ENCODE results near the gene MCM3. TPM values are rescaled to one million over a fixed set of nuclear protein-coding genes. Genes with fewer than 3 reads are reported as not detected.

Gene MCM3
- total RNA-seq, 4 donors from 2014 or later, result 17.8 to 33.6 (median 25.3) TPM

- 61 to 67% methylated on average over 4 of the region's 4 CpGs for WGBS, 2 donors
- H3K4me3 ChIP-seq (ENCODE audit: low read depth, poor library complexity, severe bottlenecking), result no peak overlapping the region
- TF ChIP-seq CTCF (IDR thresholded peaks at IDR 0.05) (no peak), POLR2A (IDR thresholded peaks at IDR 0.05) (no peak)
- intact Hi-C loops (cut with DNase I; ENCODE audit: low total_unique reads), result no loop called here
- no peak for DNase-seq (ENCODE audit: low spot score in 2 of 2)
Measured at GRCh38 chr6:52233005-52233404, 51.5 kb downstream of the MCM3 start.

DNA sequence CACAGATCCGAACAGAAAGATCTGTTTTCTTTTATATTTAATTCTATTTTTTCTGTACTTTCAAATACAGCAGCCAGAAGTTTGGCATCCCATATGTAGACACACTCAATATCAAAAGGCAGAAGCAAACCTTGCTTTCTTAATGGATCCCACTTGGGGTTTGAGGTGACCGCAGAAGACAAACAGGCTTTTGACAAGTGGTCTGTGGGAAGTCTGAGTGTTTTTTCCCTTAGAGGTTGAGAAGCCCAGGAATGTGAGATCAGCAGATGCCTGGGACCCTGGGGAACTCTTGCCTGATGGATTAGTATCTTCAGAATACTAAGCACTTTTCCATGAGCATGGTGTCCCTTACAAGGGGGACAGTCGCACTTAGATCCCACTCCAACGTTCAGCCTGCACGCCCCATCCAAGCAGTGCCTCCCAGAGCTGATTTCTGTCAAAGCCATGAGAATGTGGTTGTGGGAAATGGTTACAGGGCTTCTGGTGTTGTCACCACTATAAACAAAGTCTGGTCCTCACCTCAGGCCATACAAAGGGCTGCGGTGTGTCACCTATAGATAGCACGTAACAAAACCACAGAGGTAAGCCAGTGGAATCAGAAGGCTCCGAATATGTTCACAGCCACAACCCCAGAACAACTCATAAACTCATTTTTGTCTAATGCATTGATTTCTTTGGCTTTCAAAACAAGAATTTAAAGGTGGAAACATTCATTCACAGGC, 53.0 kb downstream of the MCM3 start:
- WGBS, 2 donors, result 79 to 87% methylated on average over 8 of the region's 8 CpGs
- no peak overlapping the region for H3K4me3 ChIP-seq (ENCODE audit: low read depth, poor library complexity, severe bottlenecking)
- DNase-seq (ENCODE audit: low spot score in 2 of 2), result no peak
- no peak for TF ChIP-seq POLR2A (IDR thresholded peaks at IDR 0.05)
- no peak for TF ChIP-seq CTCF (IDR thresholded peaks at IDR 0.05)
- intact Hi-C loops (cut with DNase I; ENCODE audit: low total_unique reads), result no loop called here

- WGBS, 2 donors, result 65 to 71% methylated on average over 1 of the region's 1 CpG
- intact Hi-C loops (cut with DNase I; ENCODE audit: low total_unique reads), result no loop called here
- H3K4me3 ChIP-seq (ENCODE audit: low read depth, poor library complexity, severe bottlenecking), result no peak overlapping the region
- no peak for DNase-seq (ENCODE audit: low spot score in 2 of 2)
- TF ChIP-seq POLR2A (IDR thresholded peaks at IDR 0.05) (no peak), CTCF (IDR thresholded peaks at IDR 0.05) (no peak)
Measured at GRCh38 chr6:52230685-52231084, 53.9 kb downstream of the MCM3 start.

- TF ChIP-seq POLR2A (IDR thresholded peaks at IDR 0.05) (no peak), CTCF (IDR thresholded peaks at IDR 0.05) (no peak)
- 87 to 91% methylated on average over 1 of the region's 1 CpG for WGBS, 2 donors
- intact Hi-C loops (cut with DNase I; ENCODE audit: low total_unique reads), result no loop called here
- no peak overlapping the region for H3K4me3 ChIP-seq (ENCODE audit: low read depth, poor library complexity, severe bottlenecking)
- no peak for DNase-seq (ENCODE audit: low spot score in 2 of 2)
Measured at GRCh38 chr6:52227495-52227894, 57.0 kb downstream of the MCM3 start.

DNA sequence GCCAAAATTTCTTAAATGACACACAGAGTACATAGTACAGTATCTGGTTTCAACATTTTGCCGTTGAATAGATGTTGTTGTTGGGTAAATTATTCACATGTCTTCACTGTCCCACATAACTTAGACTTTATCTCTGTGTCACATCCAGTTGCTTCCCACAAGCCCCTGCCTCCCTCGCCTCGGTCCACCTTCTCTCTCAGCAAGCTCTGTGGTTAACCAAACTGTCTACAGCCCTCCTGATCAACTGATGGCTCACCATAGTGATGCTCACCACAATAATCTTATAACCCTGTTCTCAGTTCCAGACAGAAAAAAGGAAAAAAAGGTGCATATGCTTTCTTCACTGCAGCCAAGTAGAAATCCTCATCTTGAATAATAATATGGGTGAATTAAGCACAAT, 63.2 kb downstream of the MCM3 start:
- intact Hi-C loops (cut with DNase I; ENCODE audit: low total_unique reads), result no loop called here
- TF ChIP-seq CTCF (IDR thresholded peaks at IDR 0.05), result no peak
- no peak for TF ChIP-seq POLR2A (IDR thresholded peaks at IDR 0.05)
- no peak for DNase-seq (ENCODE audit: low spot score in 2 of 2)
- no peak overlapping the region for H3K4me3 ChIP-seq (ENCODE audit: low read depth, poor library complexity, severe bottlenecking)
- 58 to 73% methylated on average over 3 of the region's 3 CpGs for WGBS, 2 donors

- TF ChIP-seq POLR2A (IDR thresholded peaks at IDR 0.05) (no peak), CTCF (IDR thresholded peaks at IDR 0.05) (no peak)
- intact Hi-C loops (cut with DNase I; ENCODE audit: low total_unique reads), result no loop called here
- no peak overlapping the region for H3K4me3 ChIP-seq (ENCODE audit: low read depth, poor library complexity, severe bottlenecking)
- no peak for DNase-seq (ENCODE audit: low spot score in 2 of 2)
- WGBS, 2 donors, result 85 to 88% methylated on average over 2 of the region's 2 CpGs
Measured at GRCh38 chr6:52217761-52218160, 66.8 kb downstream of the MCM3 start.
